ENCODE results near the gene SVIL.

DNA sequence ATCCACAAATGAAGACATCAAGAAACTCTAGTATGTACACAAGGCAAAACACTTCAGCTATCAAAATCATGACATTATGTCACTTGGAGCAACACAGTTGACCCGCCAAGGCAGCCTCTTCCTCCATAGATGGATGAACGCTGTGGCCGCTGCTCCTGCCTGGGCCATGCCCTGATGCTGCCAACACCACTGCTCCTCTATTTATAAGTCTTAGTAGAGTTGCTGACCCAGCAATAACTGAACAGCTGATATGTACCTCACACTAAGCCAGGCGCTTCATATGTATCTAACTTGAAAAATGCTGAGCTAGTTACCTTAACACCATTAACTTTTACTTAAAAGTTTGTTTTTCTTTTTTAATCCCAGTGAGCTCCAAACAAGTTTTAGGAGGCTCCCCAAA is 214.0 kb downstream of the SVIL start:
- TF ChIP-seq, protein P1, sequence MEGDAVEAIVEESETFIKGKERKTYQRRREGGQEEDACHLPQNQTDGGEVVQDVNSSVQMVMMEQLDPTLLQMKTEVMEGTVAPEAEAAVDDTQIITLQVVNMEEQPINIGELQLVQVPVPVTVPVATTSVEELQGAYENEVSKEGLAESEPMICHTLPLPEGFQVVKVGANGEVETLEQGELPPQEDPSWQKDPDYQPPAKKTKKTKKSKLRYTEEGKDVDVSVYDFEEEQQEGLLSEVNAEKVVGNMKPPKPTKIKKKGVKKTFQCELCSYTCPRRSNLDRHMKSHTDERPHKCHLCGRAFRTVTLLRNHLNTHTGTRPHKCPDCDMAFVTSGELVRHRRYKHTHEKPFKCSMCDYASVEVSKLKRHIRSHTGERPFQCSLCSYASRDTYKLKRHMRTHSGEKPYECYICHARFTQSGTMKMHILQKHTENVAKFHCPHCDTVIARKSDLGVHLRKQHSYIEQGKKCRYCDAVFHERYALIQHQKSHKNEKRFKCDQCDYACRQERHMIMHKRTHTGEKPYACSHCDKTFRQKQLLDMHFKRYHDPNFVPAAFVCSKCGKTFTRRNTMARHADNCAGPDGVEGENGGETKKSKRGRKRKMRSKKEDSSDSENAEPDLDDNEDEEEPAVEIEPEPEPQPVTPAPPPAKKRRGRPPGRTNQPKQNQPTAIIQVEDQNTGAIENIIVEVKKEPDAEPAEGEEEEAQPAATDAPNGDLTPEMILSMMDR (conservative IDR thresholded peaks at IDR 0.05 in 1 of 2, IDR thresholded peaks at IDR 0.05 in 1 of 2; ENCODE audit: low read depth in 1 of 2, low read length in 2 of 2), result no peak
- TF ChIP-seq EZH2 (IDR thresholded peaks at IDR 0.05; ENCODE audit: low read length, missing control alignments), result no peak

Data from fibroblast of lung (primary cell).